HepG2 (cell line): ENCODE data around the gene ACSS1.

Source experiments
- EEA1 ChIP-seq: sonication (generic); formaldehyde crosslinking; IDR thresholded peaks from 2 replicates; pipeline ENCODE4 v1.5.1; 2020; ENCODE audit warnings: mild to moderate bottlenecking, missing genetic modification reagents, borderline replicate concordance
- FOXP1 ChIP-seq, 2 experiments: fragments of 450-650 bp in 1 of 2; IDR thresholded peaks; 2 replicates each; pipeline ENCODE4 v1.6.1; 2017 to 2018; ENCODE audit warnings: antibody characterized with exemption in 1 of 2
- MXI1 ChIP-seq: IDR thresholded peaks from 3 replicates; pipeline ENCODE4 v1.6.1; 2012; ENCODE audit warnings: low read depth, low read length, inconsistent platforms, borderline replicate concordance
- RBFOX2 ChIP-seq: fragments of 200-400 bp; formaldehyde crosslinking; IDR thresholded peaks from 2 replicates; pipeline ENCODE4 v1.6.1; 2017; ENCODE audit warnings: low read depth, mild to moderate bottlenecking, low read length
- SIX1 ChIP-seq: sonication (generic); formaldehyde crosslinking; IDR thresholded peaks from 2 replicates; pipeline ENCODE4 v1.4.0; 2020; ENCODE audit warnings: missing genetic modification reagents, borderline replicate concordance
- SOX13 ChIP-seq, 3 experiments: fragments of 450-650 bp in 1 of 3; sonication (generic) in 1 of 3; formaldehyde crosslinking in 1 of 3; IDR thresholded peaks in 2 of 3; conservative IDR thresholded peaks in 1 of 3; 2 replicates each; pipeline versions ENCODE4 v1.5.0 to v1.6.1; 2016 to 2020; ENCODE audit warnings: antibody characterized with exemption in 1 of 3, mild to moderate bottlenecking in 1 of 3, missing compliant biosample characterization in 1 of 3, missing genetic modification reagents in 1 of 3, moderate library complexity in 1 of 3
- ZNF616 ChIP-seq: sonication (generic); formaldehyde crosslinking; IDR thresholded peaks from 2 replicates; pipeline ENCODE4 v1.5.0; 2020; ENCODE audit warnings: low read depth, mild to moderate bottlenecking, missing genetic modification reagents
- TF ChIP-seq, protein P1 (sequence below): sonication (generic); formaldehyde crosslinking; IDR thresholded peaks from 2 replicates; pipeline ENCODE4 v1.8.0; 2022; ENCODE audit warnings: mild to moderate bottlenecking, missing genetic modification reagents
- TF ChIP-seq, protein P2 (sequence below): sonication (generic); formaldehyde crosslinking; IDR thresholded peaks from 2 replicates; pipeline ENCODE4 v1.5.0; 2020; ENCODE audit warnings: mild to moderate bottlenecking, missing genetic modification reagents, moderate library complexity
- TF ChIP-seq, protein P3 (sequence below): IDR thresholded peaks from 2 replicates; pipeline ENCODE4 v1.6.1; 2012; ENCODE audit warnings: inconsistent platforms
- TF ChIP-seq, protein P4 (sequence below): sonication (generic); formaldehyde crosslinking; IDR thresholded peaks from 2 replicates; pipeline ENCODE4 v1.9.0; 2022; ENCODE audit warnings: missing genetic modification reagents, mild to moderate bottlenecking, borderline replicate concordance

DNA sequence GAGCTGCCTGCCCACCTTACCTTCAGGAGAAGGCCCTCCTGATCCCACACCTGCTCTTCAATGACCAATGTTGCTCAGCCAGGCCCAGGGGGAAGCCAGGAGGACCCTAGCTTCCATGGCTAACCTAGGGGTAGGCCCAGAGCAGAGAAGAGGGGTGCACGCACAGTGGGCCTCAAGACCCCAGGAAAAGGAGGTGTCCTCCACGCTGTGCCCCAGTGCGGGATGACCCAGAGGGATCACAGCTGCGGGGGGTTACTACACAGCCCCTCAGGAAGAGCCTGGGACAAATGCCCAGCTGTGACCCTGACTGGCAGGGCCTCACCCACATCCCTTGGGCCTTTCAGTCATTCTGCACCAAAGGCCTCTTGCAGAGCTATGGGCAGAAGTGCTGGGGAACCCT, 33.8 kb downstream of the ACSS1 start:
- TF ChIP-seq ZNF616 = no peak
- TF ChIP-seq, protein P1, sequence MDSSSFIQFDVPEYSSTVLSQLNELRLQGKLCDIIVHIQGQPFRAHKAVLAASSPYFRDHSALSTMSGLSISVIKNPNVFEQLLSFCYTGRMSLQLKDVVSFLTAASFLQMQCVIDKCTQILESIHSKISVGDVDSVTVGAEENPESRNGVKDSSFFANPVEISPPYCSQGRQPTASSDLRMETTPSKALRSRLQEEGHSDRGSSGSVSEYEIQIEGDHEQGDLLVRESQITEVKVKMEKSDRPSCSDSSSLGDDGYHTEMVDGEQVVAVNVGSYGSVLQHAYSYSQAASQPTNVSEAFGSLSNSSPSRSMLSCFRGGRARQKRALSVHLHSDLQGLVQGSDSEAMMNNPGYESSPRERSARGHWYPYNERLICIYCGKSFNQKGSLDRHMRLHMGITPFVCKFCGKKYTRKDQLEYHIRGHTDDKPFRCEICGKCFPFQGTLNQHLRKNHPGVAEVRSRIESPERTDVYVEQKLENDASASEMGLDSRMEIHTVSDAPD = no peak
- TF ChIP-seq, protein P2, sequence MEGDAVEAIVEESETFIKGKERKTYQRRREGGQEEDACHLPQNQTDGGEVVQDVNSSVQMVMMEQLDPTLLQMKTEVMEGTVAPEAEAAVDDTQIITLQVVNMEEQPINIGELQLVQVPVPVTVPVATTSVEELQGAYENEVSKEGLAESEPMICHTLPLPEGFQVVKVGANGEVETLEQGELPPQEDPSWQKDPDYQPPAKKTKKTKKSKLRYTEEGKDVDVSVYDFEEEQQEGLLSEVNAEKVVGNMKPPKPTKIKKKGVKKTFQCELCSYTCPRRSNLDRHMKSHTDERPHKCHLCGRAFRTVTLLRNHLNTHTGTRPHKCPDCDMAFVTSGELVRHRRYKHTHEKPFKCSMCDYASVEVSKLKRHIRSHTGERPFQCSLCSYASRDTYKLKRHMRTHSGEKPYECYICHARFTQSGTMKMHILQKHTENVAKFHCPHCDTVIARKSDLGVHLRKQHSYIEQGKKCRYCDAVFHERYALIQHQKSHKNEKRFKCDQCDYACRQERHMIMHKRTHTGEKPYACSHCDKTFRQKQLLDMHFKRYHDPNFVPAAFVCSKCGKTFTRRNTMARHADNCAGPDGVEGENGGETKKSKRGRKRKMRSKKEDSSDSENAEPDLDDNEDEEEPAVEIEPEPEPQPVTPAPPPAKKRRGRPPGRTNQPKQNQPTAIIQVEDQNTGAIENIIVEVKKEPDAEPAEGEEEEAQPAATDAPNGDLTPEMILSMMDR = no peak
- TF ChIP-seq SIX1 (CRISPR knock-in tag) = no peak
- no peak for TF ChIP-seq SOX13 (IDR thresholded peaks at IDR 0.05)
- no peak for TF ChIP-seq SOX13 (CRISPR knock-in tag; conservative IDR thresholded peaks at IDR 0.05 in 1 of 2, IDR thresholded peaks at IDR 0.05 in 1 of 2)
- TF ChIP-seq, protein P3, sequence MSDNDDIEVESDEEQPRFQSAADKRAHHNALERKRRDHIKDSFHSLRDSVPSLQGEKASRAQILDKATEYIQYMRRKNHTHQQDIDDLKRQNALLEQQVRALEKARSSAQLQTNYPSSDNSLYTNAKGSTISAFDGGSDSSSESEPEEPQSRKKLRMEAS = no peak
- TF ChIP-seq, protein P4, sequence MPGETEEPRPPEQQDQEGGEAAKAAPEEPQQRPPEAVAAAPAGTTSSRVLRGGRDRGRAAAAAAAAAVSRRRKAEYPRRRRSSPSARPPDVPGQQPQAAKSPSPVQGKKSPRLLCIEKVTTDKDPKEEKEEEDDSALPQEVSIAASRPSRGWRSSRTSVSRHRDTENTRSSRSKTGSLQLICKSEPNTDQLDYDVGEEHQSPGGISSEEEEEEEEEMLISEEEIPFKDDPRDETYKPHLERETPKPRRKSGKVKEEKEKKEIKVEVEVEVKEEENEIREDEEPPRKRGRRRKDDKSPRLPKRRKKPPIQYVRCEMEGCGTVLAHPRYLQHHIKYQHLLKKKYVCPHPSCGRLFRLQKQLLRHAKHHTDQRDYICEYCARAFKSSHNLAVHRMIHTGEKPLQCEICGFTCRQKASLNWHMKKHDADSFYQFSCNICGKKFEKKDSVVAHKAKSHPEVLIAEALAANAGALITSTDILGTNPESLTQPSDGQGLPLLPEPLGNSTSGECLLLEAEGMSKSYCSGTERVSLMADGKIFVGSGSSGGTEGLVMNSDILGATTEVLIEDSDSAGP (CRISPR knock-in tag) = no peak
- TF ChIP-seq EEA1 (CRISPR knock-in tag) = no peak
- TF ChIP-seq MXI1 = no peak
- TF ChIP-seq RBFOX2 = no peak
- no peak for TF ChIP-seq FOXP1 (IDR thresholded peaks at IDR 0.05)
- no peak for TF ChIP-seq FOXP1 (CRISPR knock-in tag; IDR thresholded peaks at IDR 0.05)
